ENCODE data around the gene ACOT7. TPM values are rescaled to one million over a fixed set of nuclear protein-coding genes. Genes with fewer than 3 reads are reported as not detected.

The ACOT7 gene
- total and polyA plus RNA-seq, 2 experiments from 2014 or later = 167 to 169 TPM

DNA sequence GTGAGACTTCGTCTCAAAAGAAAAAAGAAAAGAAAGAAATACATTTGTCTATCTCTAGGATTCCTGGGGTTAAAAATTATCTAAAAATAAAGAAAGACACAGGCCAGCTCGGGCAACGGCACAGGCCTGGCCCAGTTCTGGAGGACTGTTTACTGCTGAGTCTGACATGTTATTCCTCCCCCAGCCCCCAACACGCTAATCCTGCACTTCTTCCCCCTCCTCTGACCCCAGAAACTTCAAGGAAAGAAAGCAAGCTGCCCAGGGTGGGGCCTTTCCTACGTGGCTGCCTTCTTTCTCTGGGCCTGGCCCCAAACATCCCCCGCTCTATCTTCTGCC lies 40.0 kb downstream of the ACOT7 start (continued):
- TF ChIP-seq, protein P1, sequence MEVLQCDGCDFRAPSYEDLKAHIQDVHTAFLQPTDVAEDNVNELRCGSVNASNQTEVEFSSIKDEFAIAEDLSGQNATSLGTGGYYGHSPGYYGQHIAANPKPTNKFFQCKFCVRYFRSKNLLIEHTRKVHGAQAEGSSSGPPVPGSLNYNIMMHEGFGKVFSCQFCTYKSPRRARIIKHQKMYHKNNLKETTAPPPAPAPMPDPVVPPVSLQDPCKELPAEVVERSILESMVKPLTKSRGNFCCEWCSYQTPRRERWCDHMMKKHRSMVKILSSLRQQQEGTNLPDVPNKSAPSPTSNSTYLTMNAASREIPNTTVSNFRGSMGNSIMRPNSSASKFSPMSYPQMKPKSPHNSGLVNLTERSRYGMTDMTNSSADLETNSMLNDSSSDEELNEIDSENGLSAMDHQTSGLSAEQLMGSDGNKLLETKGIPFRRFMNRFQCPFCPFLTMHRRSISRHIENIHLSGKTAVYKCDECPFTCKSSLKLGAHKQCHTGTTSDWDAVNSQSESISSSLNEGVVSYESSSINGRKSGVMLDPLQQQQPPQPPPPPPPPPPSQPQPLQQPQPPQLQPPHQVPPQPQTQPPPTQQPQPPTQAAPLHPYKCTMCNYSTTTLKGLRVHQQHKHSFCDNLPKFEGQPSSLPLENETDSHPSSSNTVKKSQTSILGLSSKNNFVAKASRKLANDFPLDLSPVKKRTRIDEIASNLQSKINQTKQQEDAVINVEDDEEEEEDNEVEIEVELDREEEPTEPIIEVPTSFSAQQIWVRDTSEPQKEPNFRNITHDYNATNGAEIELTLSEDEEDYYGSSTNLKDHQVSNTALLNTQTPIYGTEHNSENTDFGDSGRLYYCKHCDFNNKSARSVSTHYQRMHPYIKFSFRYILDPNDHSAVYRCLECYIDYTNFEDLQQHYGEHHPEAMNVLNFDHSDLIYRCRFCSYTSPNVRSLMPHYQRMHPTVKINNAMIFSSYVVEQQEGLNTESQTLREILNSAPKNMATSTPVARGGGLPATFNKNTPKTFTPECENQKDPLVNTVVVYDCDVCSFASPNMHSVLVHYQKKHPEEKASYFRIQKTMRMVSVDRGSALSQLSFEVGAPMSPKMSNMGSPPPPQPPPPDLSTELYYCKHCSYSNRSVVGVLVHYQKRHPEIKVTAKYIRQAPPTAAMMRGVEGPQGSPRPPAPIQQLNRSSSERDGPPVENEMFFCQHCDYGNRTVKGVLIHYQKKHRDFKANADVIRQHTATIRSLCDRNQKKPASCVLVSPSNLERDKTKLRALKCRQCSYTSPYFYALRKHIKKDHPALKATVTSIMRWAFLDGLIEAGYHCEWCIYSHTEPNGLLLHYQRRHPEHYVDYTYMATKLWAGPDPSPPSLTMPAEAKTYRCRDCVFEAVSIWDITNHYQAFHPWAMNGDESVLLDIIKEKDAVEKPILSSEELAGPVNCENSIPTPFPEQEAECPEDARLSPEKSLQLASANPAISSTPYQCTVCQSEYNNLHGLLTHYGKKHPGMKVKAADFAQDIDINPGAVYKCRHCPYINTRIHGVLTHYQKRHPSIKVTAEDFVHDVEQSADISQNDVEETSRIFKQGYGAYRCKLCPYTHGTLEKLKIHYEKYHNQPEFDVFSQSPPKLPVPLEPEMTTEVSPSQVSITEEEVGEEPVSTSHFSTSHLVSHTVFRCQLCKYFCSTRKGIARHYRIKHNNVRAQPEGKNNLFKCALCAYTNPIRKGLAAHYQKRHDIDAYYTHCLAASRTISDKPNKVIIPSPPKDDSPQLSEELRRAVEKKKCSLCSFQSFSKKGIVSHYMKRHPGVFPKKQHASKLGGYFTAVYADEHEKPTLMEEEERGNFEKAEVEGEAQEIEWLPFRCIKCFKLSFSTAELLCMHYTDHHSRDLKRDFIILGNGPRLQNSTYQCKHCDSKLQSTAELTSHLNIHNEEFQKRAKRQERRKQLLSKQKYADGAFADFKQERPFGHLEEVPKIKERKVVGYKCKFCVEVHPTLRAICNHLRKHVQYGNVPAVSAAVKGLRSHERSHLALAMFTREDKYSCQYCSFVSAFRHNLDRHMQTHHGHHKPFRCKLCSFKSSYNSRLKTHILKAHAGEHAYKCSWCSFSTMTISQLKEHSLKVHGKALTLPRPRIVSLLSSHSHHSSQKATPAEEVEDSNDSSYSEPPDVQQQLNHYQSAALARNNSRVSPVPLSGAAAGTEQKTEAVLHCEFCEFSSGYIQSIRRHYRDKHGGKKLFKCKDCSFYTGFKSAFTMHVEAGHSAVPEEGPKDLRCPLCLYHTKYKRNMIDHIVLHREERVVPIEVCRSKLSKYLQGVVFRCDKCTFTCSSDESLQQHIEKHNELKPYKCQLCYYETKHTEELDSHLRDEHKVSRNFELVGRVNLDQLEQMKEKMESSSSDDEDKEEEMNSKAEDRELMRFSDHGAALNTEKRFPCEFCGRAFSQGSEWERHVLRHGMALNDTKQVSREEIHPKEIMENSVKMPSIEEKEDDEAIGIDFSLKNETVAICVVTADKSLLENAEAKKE (CRISPR knock-in tag; IDR thresholded peaks at IDR 0.05) = no peak
- TF ChIP-seq EZH2 (IDR thresholded peaks at IDR 0.05; ENCODE audit: low read depth, unreplicated experiment) = no peak
- TF ChIP-seq ZNF331 (CRISPR knock-in tag; IDR thresholded peaks at IDR 0.05; ENCODE audit: low read depth) = no peak
- no peak for TF ChIP-seq NANOG (IDR thresholded peaks at IDR 0.05; ENCODE audit: borderline replicate concordance)
- TF ChIP-seq, protein P2, sequence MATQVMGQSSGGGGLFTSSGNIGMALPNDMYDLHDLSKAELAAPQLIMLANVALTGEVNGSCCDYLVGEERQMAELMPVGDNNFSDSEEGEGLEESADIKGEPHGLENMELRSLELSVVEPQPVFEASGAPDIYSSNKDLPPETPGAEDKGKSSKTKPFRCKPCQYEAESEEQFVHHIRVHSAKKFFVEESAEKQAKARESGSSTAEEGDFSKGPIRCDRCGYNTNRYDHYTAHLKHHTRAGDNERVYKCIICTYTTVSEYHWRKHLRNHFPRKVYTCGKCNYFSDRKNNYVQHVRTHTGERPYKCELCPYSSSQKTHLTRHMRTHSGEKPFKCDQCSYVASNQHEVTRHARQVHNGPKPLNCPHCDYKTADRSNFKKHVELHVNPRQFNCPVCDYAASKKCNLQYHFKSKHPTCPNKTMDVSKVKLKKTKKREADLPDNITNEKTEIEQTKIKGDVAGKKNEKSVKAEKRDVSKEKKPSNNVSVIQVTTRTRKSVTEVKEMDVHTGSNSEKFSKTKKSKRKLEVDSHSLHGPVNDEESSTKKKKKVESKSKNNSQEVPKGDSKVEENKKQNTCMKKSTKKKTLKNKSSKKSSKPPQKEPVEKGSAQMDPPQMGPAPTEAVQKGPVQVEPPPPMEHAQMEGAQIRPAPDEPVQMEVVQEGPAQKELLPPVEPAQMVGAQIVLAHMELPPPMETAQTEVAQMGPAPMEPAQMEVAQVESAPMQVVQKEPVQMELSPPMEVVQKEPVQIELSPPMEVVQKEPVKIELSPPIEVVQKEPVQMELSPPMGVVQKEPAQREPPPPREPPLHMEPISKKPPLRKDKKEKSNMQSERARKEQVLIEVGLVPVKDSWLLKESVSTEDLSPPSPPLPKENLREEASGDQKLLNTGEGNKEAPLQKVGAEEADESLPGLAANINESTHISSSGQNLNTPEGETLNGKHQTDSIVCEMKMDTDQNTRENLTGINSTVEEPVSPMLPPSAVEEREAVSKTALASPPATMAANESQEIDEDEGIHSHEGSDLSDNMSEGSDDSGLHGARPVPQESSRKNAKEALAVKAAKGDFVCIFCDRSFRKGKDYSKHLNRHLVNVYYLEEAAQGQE (IDR thresholded peaks at IDR 0.05; ENCODE audit: unreplicated experiment) = no peak
- TF ChIP-seq EZH2phosphoT487 (IDR thresholded peaks at IDR 0.05; ENCODE audit: unreplicated experiment) = no peak
- TF ChIP-seq, protein P3, sequence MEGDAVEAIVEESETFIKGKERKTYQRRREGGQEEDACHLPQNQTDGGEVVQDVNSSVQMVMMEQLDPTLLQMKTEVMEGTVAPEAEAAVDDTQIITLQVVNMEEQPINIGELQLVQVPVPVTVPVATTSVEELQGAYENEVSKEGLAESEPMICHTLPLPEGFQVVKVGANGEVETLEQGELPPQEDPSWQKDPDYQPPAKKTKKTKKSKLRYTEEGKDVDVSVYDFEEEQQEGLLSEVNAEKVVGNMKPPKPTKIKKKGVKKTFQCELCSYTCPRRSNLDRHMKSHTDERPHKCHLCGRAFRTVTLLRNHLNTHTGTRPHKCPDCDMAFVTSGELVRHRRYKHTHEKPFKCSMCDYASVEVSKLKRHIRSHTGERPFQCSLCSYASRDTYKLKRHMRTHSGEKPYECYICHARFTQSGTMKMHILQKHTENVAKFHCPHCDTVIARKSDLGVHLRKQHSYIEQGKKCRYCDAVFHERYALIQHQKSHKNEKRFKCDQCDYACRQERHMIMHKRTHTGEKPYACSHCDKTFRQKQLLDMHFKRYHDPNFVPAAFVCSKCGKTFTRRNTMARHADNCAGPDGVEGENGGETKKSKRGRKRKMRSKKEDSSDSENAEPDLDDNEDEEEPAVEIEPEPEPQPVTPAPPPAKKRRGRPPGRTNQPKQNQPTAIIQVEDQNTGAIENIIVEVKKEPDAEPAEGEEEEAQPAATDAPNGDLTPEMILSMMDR (conservative IDR thresholded peaks at IDR 0.05; ENCODE audit: low read depth in 2 of 2) = no peak
- TF ChIP-seq POLR2AphosphoS5 (IDR thresholded peaks at IDR 0.05; ENCODE audit: low read depth) = no peak

Measured in GM23338 (cell line).